IMR-90 (cell line): ENCODE data around the gene S1PR1. TPM values are rescaled to one million over a fixed set of nuclear protein-coding genes. Genes with fewer than 3 reads are reported as not detected.

Experiments used
- ATAC-seq: fragments of 200-7000 bp; cut with Tn5 transposase; 2 replicates; pipeline ENCODE4 v1.9.1; 2020; ENCODE audit warnings: low read depth, mild to moderate bottlenecking, moderate library complexity
- BruUV-seq: library from RNA; stranded (reverse); fragments of 400-500 nt; replicated peaks from 2 replicates; lab custom pipeline; 2021; lab: Mats Ljungman, UMichigan
- CTCF ChIA-PET: fragments of 300-600 bp; formaldehyde crosslinking; extraction: SDS; loops from one replicate; lab custom pipeline; 2021; ENCODE audit warnings: antibody characterized with exemption; lab: Yijun Ruan, JAX
- POLR2A ChIA-PET: fragments of 300-600 bp; sonication (Branson Sonifier 250); formaldehyde crosslinking; loops from one replicate; lab custom pipeline; 2022; ENCODE audit warnings: antibody characterized with exemption; ENCODE audit not compliant: unreplicated experiment; lab: Charles Lee
- DNase-seq: peaks from one replicate; pipeline ENCODE4 v3.0.0; 2013
- H2AFZ ChIP-seq: replicated peaks from 2 replicates; pipeline ENCODE3; 2013; ENCODE audit warnings: low read length, mild to moderate bottlenecking; ENCODE audit not compliant: poor library complexity
- H2AK5ac ChIP-seq: 2 replicates; pipeline ENCODE4 v1.6.1; 2013; ENCODE audit warnings: low read depth, low read length, inconsistent platforms
- H2AK9ac ChIP-seq: replicated peaks from 2 replicates; pipeline ENCODE3; 2013; ENCODE audit warnings: mild to moderate bottlenecking, low read depth, low read length, moderate library complexity; ENCODE audit not compliant: poor library complexity
- H2BK120ac ChIP-seq: 2 replicates; pipeline ENCODE4 v1.6.1; 2013; ENCODE audit warnings: low read depth, low read length, inconsistent platforms
- H2BK15ac ChIP-seq: 3 replicates; pipeline ENCODE4 v1.6.1; 2013; ENCODE audit warnings: low read depth, low read length, inconsistent platforms
- H2BK20ac ChIP-seq: 2 replicates; pipeline ENCODE4 v1.6.1; 2013; ENCODE audit warnings: low read depth, mild to moderate bottlenecking, inconsistent platforms, low read length, moderate library complexity
- H2BK5ac ChIP-seq: 2 replicates; pipeline ENCODE4 v1.6.1; 2013; ENCODE audit warnings: mild to moderate bottlenecking, low read depth, low read length, inconsistent platforms; ENCODE audit not compliant: poor library complexity, severe bottlenecking
- H3K14ac ChIP-seq: replicated peaks from 2 replicates; pipeline ENCODE4 v1.6.1; 2013; ENCODE audit warnings: low read depth, low read length, inconsistent platforms
- H3K18ac ChIP-seq: 2 replicates; pipeline ENCODE4 v1.6.1; 2013; ENCODE audit warnings: low read depth, low read length, control low read depth
- H3K23ac ChIP-seq: 2 replicates; pipeline ENCODE4 v1.6.1; 2013; ENCODE audit warnings: low read depth, low read length, inconsistent platforms
- H3K27ac ChIP-seq: 2 replicates; pipeline ENCODE4 v1.5.1; 2013; ENCODE audit warnings: mild to moderate bottlenecking, control low read depth, low read length; ENCODE audit not compliant: insufficient read depth
- H3K27me3 ChIP-seq: 2 replicates; pipeline ENCODE4 v1.6.1; 2013; ENCODE audit warnings: low read length; ENCODE audit not compliant: control insufficient read depth, insufficient read depth
- H3K36me3 ChIP-seq: 2 replicates; pipeline ENCODE4 v1.6.1; 2013; ENCODE audit warnings: low read length, mixed read lengths; ENCODE audit not compliant: control insufficient read depth, insufficient read depth
- H3K4ac ChIP-seq: 2 replicates; pipeline ENCODE4 v1.6.1; 2013; ENCODE audit warnings: low read depth, low read length, inconsistent platforms
- H3K4me1 ChIP-seq: 2 replicates; pipeline ENCODE4 v1.6.1; 2013; ENCODE audit warnings: low read length, mixed read lengths; ENCODE audit not compliant: control insufficient read depth, insufficient read depth
- H3K4me2 ChIP-seq: 2 replicates; pipeline ENCODE4 v1.6.1; 2013; ENCODE audit warnings: low read depth, mild to moderate bottlenecking, control low read depth, low read length, moderate library complexity
- H3K4me3 ChIP-seq: 2 replicates; pipeline ENCODE4 v1.5.1; 2013; ENCODE audit warnings: low read depth, mild to moderate bottlenecking, control low read depth, low read length, moderate library complexity; ENCODE audit not compliant: insufficient read depth
- H3K56ac ChIP-seq: 2 replicates; pipeline ENCODE4 v1.6.1; 2013; ENCODE audit warnings: low read length, inconsistent platforms; ENCODE audit not compliant: insufficient read depth; ENCODE audit errors: extremely low read depth
- H3K79me1 ChIP-seq, 2 experiments: 2 replicates each; pipeline ENCODE4 v1.6.1; 2013; ENCODE audit warnings: low read length in 2 of 2, inconsistent platforms in 1 of 2, low read depth in 1 of 2
- H3K9ac ChIP-seq: 2 replicates; pipeline ENCODE4 v1.6.1; 2013; ENCODE audit warnings: low read depth, low read length, control low read depth
- H3K9me1 ChIP-seq: 2 replicates; pipeline ENCODE4 v1.6.1; 2013; ENCODE audit warnings: low read length, inconsistent platforms; ENCODE audit not compliant: insufficient read depth
- H3K9me3 ChIP-seq: 2 replicates; pipeline ENCODE4 v1.6.1; 2013; ENCODE audit warnings: low read length; ENCODE audit not compliant: control insufficient read depth, insufficient read depth
- H4K20me1 ChIP-seq: 2 replicates; pipeline ENCODE4 v1.6.1; 2013; ENCODE audit warnings: low read length, inconsistent platforms; ENCODE audit not compliant: insufficient read depth
- H4K5ac ChIP-seq: 2 replicates; pipeline ENCODE4 v1.6.1; 2013; ENCODE audit warnings: mild to moderate bottlenecking, low read depth, low read length, control low read depth
- H4K8ac ChIP-seq, 2 experiments: 2 replicates each; pipeline ENCODE4 v1.6.1; 2013; ENCODE audit warnings: low read depth in 2 of 2, low read length in 2 of 2, control low read depth in 1 of 2, inconsistent platforms in 1 of 2
- H4K91ac ChIP-seq: 2 replicates; pipeline ENCODE4 v1.6.1; 2013; ENCODE audit warnings: low read depth, low read length, inconsistent platforms; ENCODE audit not compliant: insufficient read depth
- ELK1 ChIP-seq: fragments of 150-350 bp; IDR thresholded peaks from 2 replicates; pipeline ENCODE4 v1.6.1; 2016; ENCODE audit warnings: low read depth, mild to moderate bottlenecking, low read length, moderate library complexity, borderline replicate concordance
- FOS ChIP-seq: fragments of 150-350 bp; IDR thresholded peaks from 2 replicates; pipeline ENCODE4 v1.6.1; 2016; ENCODE audit warnings: low read depth, low read length
- RCOR1 ChIP-seq: IDR thresholded peaks from 2 replicates; pipeline ENCODE4 v1.6.1; 2012; ENCODE audit warnings: mild to moderate bottlenecking, low read length, improper control_type of control experiment; ENCODE audit not compliant: insufficient replicate concordance
- WGBS, 2 experiments: methylation state at CpG; one replicate each; pipeline versions ENCODE4 v1.1.5 to v1.1.7; 2013; ENCODE audit warnings: missing lambda C conversion rate in 2 of 2; ENCODE audit not compliant: insufficient read length in 1 of 2; ENCODE audit errors: extremely low coverage in 2 of 2; 5-methylcytosine and 5-hydroxymethylcytosine counted together
- dilution Hi-C: fragments of 300-500 bp; cut with HindIII; formaldehyde crosslinking; loops from one replicate; pipeline ENCODE4 v1.14.3; 2018; ENCODE audit warnings: low sequenced_read_pairs; ENCODE audit not compliant: unreplicated experiment
- in situ Hi-C: fragments of 300-500 bp; cut with MboI; formaldehyde crosslinking; loops from 3 replicates; pipeline ENCODE4 v1.14.3; 2019; ENCODE audit warnings: low sequenced_read_pairs, inconsistent platforms, mixed read lengths
- intact Hi-C: fragments of 100-400 bp; cut with micrococcal nuclease; formaldehyde crosslinking; loops from 2 replicates; pipeline ENCODE4 v1.10.0; 2022
- polyA plus RNA-seq, 3 experiments: library from polyadenylated mRNA; depleted of rRNA; stranded (reverse); fragments of >200 nt; gene quantifications; 2 replicates each; pipeline ENCODE4 v1.2.3, GENCODE V29; 2012; ENCODE audit warnings: low replicate concordance in 1 of 3
- total RNA-seq: library from RNA; depleted of rRNA; stranded (reverse); fragments of >200 nt; gene quantifications from 2 replicates; pipeline ENCODE4 v1.2.3, GENCODE V29; 2012

S1PR1 gene
- total and polyA plus RNA-seq, 2 of the 4 experiments (the other 2 are of a cell fraction), result 12.9 to 15.6 TPM

GRCh38 chr1:101245246-101245927 lies 8.6 kb downstream of the S1PR1 start:
- H3K18ac ChIP-seq, result no peak overlapping the region
- no peaks in the 10 kb centered on the region for H3K27me3 ChIP-seq
- H2BK120ac ChIP-seq, result no peak overlapping the region
- no peak overlapping the region for H3K4ac ChIP-seq
- POLR2A ChIA-PET, result no interaction called here
- no peak overlapping the region for H3K23ac ChIP-seq
- H3K56ac ChIP-seq, result no peak overlapping the region
- no peaks in the 10 kb centered on the region for H3K9me3 ChIP-seq
- no peak overlapping the region for H4K5ac ChIP-seq
- WGBS, 2 experiments, result no CpG with 5 or more reads among the region's 2 CpGs
- no peaks in the 10 kb centered on the region for H3K79me1 ChIP-seq
- H3K27ac ChIP-seq, result no peak overlapping the region
- CTCF ChIA-PET, result interaction anchor here (0.6 to 0.9 kb wide), 2 partner anchors 8 to 1255 kb away, joined by 3 to 4 read pairs; no protein-coding TSS in a partner anchor
- H2AK9ac ChIP-seq, result no peak overlapping the region
- no peak overlapping the region for H2BK15ac ChIP-seq
- DNase-seq (no peak), ATAC-seq (no peak)
- H4K20me1 ChIP-seq, result no peaks in the 10 kb centered on the region
- H3K4me1 ChIP-seq, result no peaks in the 10 kb centered on the region
- no peak overlapping the region for H3K9ac ChIP-seq
- no peak overlapping the region for H2AFZ ChIP-seq
- no peak overlapping the region for H3K14ac ChIP-seq
- dilution Hi-C loops, result no loop called here
- H3K4me3 ChIP-seq, result no peak overlapping the region
- intact Hi-C loops, result no loop called here
- no peaks in the 10 kb centered on the region for H3K9me1 ChIP-seq
- no peak overlapping the region for H3K4me2 ChIP-seq
- H2BK5ac ChIP-seq, result no peak overlapping the region
- TF ChIP-seq ELK1 (no peak), FOS (no peak), RCOR1 (no peak)
- no peak overlapping the region for H2AK5ac ChIP-seq
- no peak overlapping the region for H4K8ac ChIP-seq
- no peak overlapping the region for H4K91ac ChIP-seq
- BruUV-seq, result no TSS peak
- H2BK20ac ChIP-seq, result no peak overlapping the region
- in situ Hi-C loops, result loop anchor here (25.0 kb wide), 1 partner anchor 208 kb away; the partner anchor contains the start of gene DPH5
- H3K36me3 ChIP-seq, result peaks cover 3% of the 10 kb centered on the region
